Measurements from ENCODE around the gene KCNN4. TPM values are rescaled to one million over a fixed set of nuclear protein-coding genes. Genes with fewer than 3 reads are reported as not detected.

The KCNN4 gene
- total and polyA plus RNA-seq, 2 donors (not counting 3 experiments of a cell fraction or from before 2014, with no cell fraction given) = 0.29 TPM; not detected in 1

- Histone ChIP-seq H3K27ac (ENCODE audit: insufficient read depth, low read depth, low read length) (no peak overlapping the region), H3K36me3 (ENCODE audit: control insufficient read depth in 2 of 2, extremely low read depth in 1 of 2, insufficient read depth in 2 of 2, low read length in 2 of 2) (no peaks in the 10 kb centered on the region), H3K9me3 (replicated peaks; ENCODE audit: control insufficient read depth, insufficient read depth, low read length) (no peaks in the 10 kb centered on the region), H3K27me3 (ENCODE audit: control insufficient read depth in 2 of 2, insufficient read depth in 2 of 2, low read length in 2 of 2) (no peaks in the 10 kb centered on the region), H3K9me1 (replicated peaks; ENCODE audit: control insufficient read depth, extremely low read depth, insufficient read depth, low read length) (no peaks in the 10 kb centered on the region), H3K9ac (replicated peaks; ENCODE audit: extremely low read depth, insufficient read depth, low read length) (no peak overlapping the region), H2AFZ (ENCODE audit: low read depth, low read length) (no peak overlapping the region), H3K4me2 (ENCODE audit: insufficient read depth, low read length) (no peak overlapping the region), H3K4me3 (replicated peaks in 1 of 3; ENCODE audit: insufficient read depth in 1 of 3, low read depth in 1 of 3, low read length in 3 of 3) (no peak overlapping the region), H3K4me1 (ENCODE audit: control insufficient read depth, extremely low read depth, insufficient read depth, low read length) (peaks cover 6% of the 10 kb centered on the region), H4K20me1 (replicated peaks; ENCODE audit: control insufficient read depth, extremely low read depth, insufficient read depth, low read length) (no peaks in the 10 kb centered on the region), H3K79me2 (ENCODE audit: control insufficient read depth, insufficient read depth, low read length) (no peaks in the 10 kb centered on the region)
- DNase-seq (ENCODE audit: low read depth, low spot score) = no peak
- no peak for TF ChIP-seq JUN (IDR thresholded peaks at IDR 0.05; ENCODE audit: borderline replicate concordance, insufficient read depth, insufficient read length, low read depth)
- TF ChIP-seq POLR2A (IDR thresholded peaks at IDR 0.05; ENCODE audit: low read depth, low read length) = no peak
- no peak for TF ChIP-seq POLR2AphosphoS5 (IDR thresholded peaks at IDR 0.05; ENCODE audit: insufficient read depth, low read depth, low read length)
- no peak for TF ChIP-seq EZH2 (IDR thresholded peaks at IDR 0.05; ENCODE audit: borderline replicate concordance, low read depth, low read length, severe bottlenecking)
- TF ChIP-seq, protein P1, sequence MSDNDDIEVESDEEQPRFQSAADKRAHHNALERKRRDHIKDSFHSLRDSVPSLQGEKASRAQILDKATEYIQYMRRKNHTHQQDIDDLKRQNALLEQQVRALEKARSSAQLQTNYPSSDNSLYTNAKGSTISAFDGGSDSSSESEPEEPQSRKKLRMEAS (IDR thresholded peaks at IDR 0.05; ENCODE audit: insufficient read depth, insufficient read length) = no peak
- no peak for TF ChIP-seq FOS (IDR thresholded peaks at IDR 0.05; ENCODE audit: borderline replicate concordance, insufficient read depth, low read length)
- TF ChIP-seq MYC (IDR thresholded peaks at IDR 0.05; ENCODE audit: low read depth, low read length) = no peak
- no peak for TF ChIP-seq GATA2 (IDR thresholded peaks at IDR 0.05; ENCODE audit: insufficient read depth, insufficient read length, low read depth, low read length)
- TF ChIP-seq, protein P2, sequence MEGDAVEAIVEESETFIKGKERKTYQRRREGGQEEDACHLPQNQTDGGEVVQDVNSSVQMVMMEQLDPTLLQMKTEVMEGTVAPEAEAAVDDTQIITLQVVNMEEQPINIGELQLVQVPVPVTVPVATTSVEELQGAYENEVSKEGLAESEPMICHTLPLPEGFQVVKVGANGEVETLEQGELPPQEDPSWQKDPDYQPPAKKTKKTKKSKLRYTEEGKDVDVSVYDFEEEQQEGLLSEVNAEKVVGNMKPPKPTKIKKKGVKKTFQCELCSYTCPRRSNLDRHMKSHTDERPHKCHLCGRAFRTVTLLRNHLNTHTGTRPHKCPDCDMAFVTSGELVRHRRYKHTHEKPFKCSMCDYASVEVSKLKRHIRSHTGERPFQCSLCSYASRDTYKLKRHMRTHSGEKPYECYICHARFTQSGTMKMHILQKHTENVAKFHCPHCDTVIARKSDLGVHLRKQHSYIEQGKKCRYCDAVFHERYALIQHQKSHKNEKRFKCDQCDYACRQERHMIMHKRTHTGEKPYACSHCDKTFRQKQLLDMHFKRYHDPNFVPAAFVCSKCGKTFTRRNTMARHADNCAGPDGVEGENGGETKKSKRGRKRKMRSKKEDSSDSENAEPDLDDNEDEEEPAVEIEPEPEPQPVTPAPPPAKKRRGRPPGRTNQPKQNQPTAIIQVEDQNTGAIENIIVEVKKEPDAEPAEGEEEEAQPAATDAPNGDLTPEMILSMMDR (IDR thresholded peaks at IDR 0.05; ENCODE audit: extremely low read depth in 1 of 2, insufficient read depth in 1 of 2, low read depth in 1 of 2, low read length in 2 of 2) = no peak
- dilution Hi-C loops (cut with MboI; ENCODE audit: extremely low pct_ligation_motif_present, low sequenced_read_pairs) (no loop called here), intact Hi-C loops (cut with micrococcal nuclease) (no loop called here)
- ChIA-PET CTCF (interaction anchor here (1.0 kb wide), 2 partner anchors 38 to 59 kb away, joined by 3 read pairs; no protein-coding TSS in a partner anchor), POLR2A (no interaction called here)
- FAIRE-seq = no peak
- BruUV-seq (replicated peaks) = no TSS peak
Measured at GRCh38 chr19:43804432-43804831, 23.7 kb upstream of the KCNN4 start.
